K562 (cell line): ENCODE measurements around the gene EDA. TPM values are rescaled to one million over a fixed set of nuclear protein-coding genes. Genes with fewer than 3 reads are reported as not detected.

Source experiments
- ATAC-seq: fragments of 200-7000 bp; cut with Tn5 transposase; 3 replicates; pipeline ENCODE4 v1.9.1; 2020; ENCODE audit warnings: moderate library complexity
- BruUV-seq: library from RNA; stranded (reverse); fragments of 400-500 nt; replicated peaks from 2 replicates; lab custom pipeline; 2021; lab: Mats Ljungman, UMichigan
- CTCF ChIA-PET: fragments of 300-600 bp; formaldehyde crosslinking; extraction: SDS; loops from one replicate; lab custom pipeline; 2021; ENCODE audit warnings: low intra/inter-chr PET ratio; lab: Yijun Ruan, JAX
- POLR2A ChIA-PET: fragments of 300-600, 350-650 bp; sonication (Branson Sonifier 250); formaldehyde crosslinking; extraction: SDS; loops from one replicate; lab custom pipeline; 2021; ENCODE audit warnings: antibody characterized with exemption, inconsistent platforms; lab: Yijun Ruan, JAX
- DNase-seq, 4 experiments: peaks; one replicate each; pipeline versions ENCODE4 v3.0.0 to v3.0.0-alpha.2; 2011 to 2018; ENCODE audit warnings: low spot score in 3 of 4, mixed read lengths in 3 of 4; ENCODE audit errors: extremely low read depth in 1 of 4
- FAIRE-seq: peaks from 2 replicates; lab custom pipeline; 2011; peaks lifted over from hg19 to GRCh38; lab: Jason Lieb, UNC
- H2AFZ ChIP-seq: 2 replicates; pipeline ENCODE4 v1.6.0; 2011; ENCODE audit warnings: low read depth, low read length, control low read depth, inconsistent platforms
- H3K27ac ChIP-seq: fragments of 200-600 bp; 3 replicates; pipeline ENCODE4 v1.8.0; 2011; ENCODE audit warnings: low read depth, mild to moderate bottlenecking, control low read depth, inconsistent platforms, low read length, moderate library complexity, mixed read lengths; ENCODE audit errors: extremely low read depth
- H3K27me3 ChIP-seq, 2 experiments: fragments of 300-600 bp in 1 of 2; 2 replicates in 1 of 2; 3 replicates in 1 of 2; pipeline versions ENCODE4 v1.6.0 to v1.8.0; 2011; ENCODE audit warnings: inconsistent platforms in 2 of 2, low read length in 2 of 2, mild to moderate bottlenecking in 1 of 2, mixed read lengths in 1 of 2, moderate library complexity in 1 of 2; ENCODE audit not compliant: control insufficient read depth in 2 of 2, insufficient read depth in 2 of 2
- H3K36me3 ChIP-seq: fragments of 300-600 bp; 3 replicates; pipeline ENCODE4 v1.8.0; 2011; ENCODE audit warnings: mild to moderate bottlenecking, low read length, inconsistent platforms; ENCODE audit not compliant: control insufficient read depth, insufficient read depth
- H3K4me1 ChIP-seq, 2 experiments: fragments of 200-600 bp in 1 of 2; replicated peaks in 1 of 2; 2 replicates in 1 of 2; 3 replicates in 1 of 2; pipeline versions ENCODE4 v1.5.1 to v1.8.0; 2011; ENCODE audit warnings: inconsistent platforms in 2 of 2, low read length in 2 of 2, mild to moderate bottlenecking in 1 of 2, mixed read lengths in 1 of 2, moderate library complexity in 1 of 2; ENCODE audit not compliant: control insufficient read depth in 2 of 2, insufficient read depth in 2 of 2
- H3K4me2 ChIP-seq: 2 replicates; pipeline ENCODE4 v1.6.1; 2011; ENCODE audit warnings: low read length, control low read depth, inconsistent platforms, mixed read lengths; ENCODE audit not compliant: insufficient read depth
- H3K4me3 ChIP-seq: fragments of 200-600 bp; sonication (generic), shearing (Covaris generic); 2 replicates; pipeline ENCODE4 v1.5.1; 2016; ENCODE audit warnings: control low read depth, inconsistent platforms
- H3K79me2 ChIP-seq: fragments of 200-600 bp; 3 replicates; pipeline ENCODE4 v1.8.0; 2011; ENCODE audit warnings: low read length, inconsistent platforms; ENCODE audit not compliant: control insufficient read depth, insufficient read depth
- H3K9ac ChIP-seq, 2 experiments: 2 replicates each; pipeline versions ENCODE4 v1.6.0 to v1.6.1; 2011; ENCODE audit warnings: low read depth in 2 of 2, low read length in 2 of 2, control low read depth in 1 of 2, inconsistent platforms in 1 of 2, mild to moderate bottlenecking in 1 of 2, mixed read lengths in 1 of 2; ENCODE audit not compliant: insufficient read depth in 1 of 2
- H3K9me1 ChIP-seq: one replicate; pipeline ENCODE4 v1.6.0; 2011; ENCODE audit warnings: inconsistent platforms, mild to moderate bottlenecking, low read length, moderate library complexity; ENCODE audit not compliant: control insufficient read depth, insufficient read depth
- H3K9me3 ChIP-seq: replicated peaks from 2 replicates; pipeline ENCODE4 v1.5.1; 2011; ENCODE audit warnings: low read depth, low read length, inconsistent platforms; ENCODE audit not compliant: control insufficient read depth, insufficient read depth
- H4K20me1 ChIP-seq: replicated peaks from 2 replicates; pipeline ENCODE4 v1.6.1; 2011; ENCODE audit warnings: low read length, inconsistent platforms, mixed read lengths; ENCODE audit not compliant: control insufficient read depth, insufficient read depth
- ARHGAP35 ChIP-seq: fragments of 450-650 bp; IDR thresholded peaks from 2 replicates; pipeline ENCODE4 v1.6.1; 2018; ENCODE audit not compliant: partially characterized antibody
- BRD9 ChIP-seq: fragments of 450-650 bp; IDR thresholded peaks from 2 replicates; pipeline ENCODE4 v1.6.1; 2018; ENCODE audit warnings: low read depth; ENCODE audit not compliant: partially characterized antibody
- CBX5 ChIP-seq: IDR thresholded peaks from 2 replicates; pipeline ENCODE4 v1.6.1; 2014; ENCODE audit warnings: low read depth, borderline replicate concordance
- CLOCK ChIP-seq: fragments of 250-450 bp; sonication (Bioruptor Pico); IDR thresholded peaks from 2 replicates; pipeline ENCODE4 v1.4.0; 2020; ENCODE audit warnings: mild to moderate bottlenecking, moderate library complexity, borderline replicate concordance
- CREB1 ChIP-seq, 2 experiments: sonication (generic) in 1 of 2; formaldehyde crosslinking in 1 of 2; IDR thresholded peaks; 2 replicates each; pipeline versions ENCODE4 v1.6.1 to v1.8.0; 2012 to 2022; ENCODE audit warnings: inconsistent platforms in 1 of 2, mild to moderate bottlenecking in 1 of 2, missing genetic modification reagents in 1 of 2, moderate library complexity in 1 of 2
- DNMT1 ChIP-seq: fragments of 450-650 bp; IDR thresholded peaks from 2 replicates; pipeline ENCODE4 v1.6.1; 2016; ENCODE audit warnings: antibody characterized with exemption, mild to moderate bottlenecking
- HMBOX1 ChIP-seq: sonication (generic); IDR thresholded peaks from 2 replicates; pipeline ENCODE4 v1.6.1; 2016
- HMGN3 ChIP-seq: IDR thresholded peaks from 2 replicates; pipeline ENCODE4 v1.6.1; 2011; ENCODE audit warnings: borderline replicate concordance, low read depth, mild to moderate bottlenecking, mixed read lengths, low read length; ENCODE audit not compliant: insufficient read length; ENCODE audit errors: extremely low read depth
- MITF ChIP-seq: IDR thresholded peaks from 2 replicates; pipeline ENCODE4 v1.6.1; 2014; ENCODE audit warnings: antibody characterized with exemption
- PHF20 ChIP-seq: fragments of 450-650 bp; IDR thresholded peaks from 2 replicates; pipeline ENCODE4 v1.6.1; 2018; ENCODE audit not compliant: partially characterized antibody
- POLR2AphosphoS2 ChIP-seq: IDR thresholded peaks from 2 replicates; pipeline ENCODE4 v1.6.1; 2012; ENCODE audit warnings: low read length, improper control_type of control experiment
- PPARD ChIP-seq: fragments of 250-450 bp; sonication (Bioruptor Pico); IDR thresholded peaks from 2 replicates; pipeline ENCODE4 v1.8.0; 2022; ENCODE audit warnings: inconsistent platforms, mild to moderate bottlenecking, moderate library complexity
- SMARCC2 ChIP-seq: fragments of 450-650 bp; IDR thresholded peaks from 2 replicates; pipeline ENCODE4 v1.6.1; 2017; ENCODE audit warnings: antibody characterized with exemption, moderate library complexity, mild to moderate bottlenecking, low read depth
- TFE3 ChIP-seq: fragments of 450-650 bp; formaldehyde crosslinking; IDR thresholded peaks from 2 replicates; pipeline ENCODE4 v1.4.0; 2020; ENCODE audit warnings: mild to moderate bottlenecking, mixed read lengths
- ZBED1 ChIP-seq: IDR thresholded peaks from 2 replicates; pipeline ENCODE4 v1.6.1; 2014
- ZNF134 ChIP-seq: fragments of 250-450 bp; sonication (Bioruptor Pico); conservative IDR thresholded peaks from 2 replicates; pipeline ENCODE4 v1.4.0; 2020
- ZNF140 ChIP-seq: fragments of 250-450 bp; sonication (Bioruptor Pico); IDR thresholded peaks from 2 replicates; pipeline ENCODE4 v1.8.0; 2021; ENCODE audit warnings: moderate library complexity, mild to moderate bottlenecking, inconsistent platforms
- WGBS: fragments of 100-300 bp; shearing (Covaris generic); methylation state at CpG from one replicate; pipeline ENCODE4 v1.1.6; 2016; ENCODE audit warnings: low coverage, mixed read lengths; ENCODE audit not compliant: insufficient coverage; ENCODE audit errors: missing lambda C conversion rate; 5-methylcytosine and 5-hydroxymethylcytosine counted together
- in situ Hi-C: fragments of 300-500 bp; cut with MboI; formaldehyde crosslinking; loops from 4 replicates; pipeline ENCODE4 v1.15.0; 2018; ENCODE audit warnings: inconsistent platforms, mixed read lengths
- intact Hi-C: fragments of 100-400 bp; cut with micrococcal nuclease; formaldehyde crosslinking; loops from 2 replicates; pipeline ENCODE4 v1.14.2; 2022
- polyA plus RNA-seq, 8 experiments: library from polyadenylated mRNA; depleted of rRNA in 4 of 8; stranded (reverse) in 5 of 8; unstranded in 3 of 8; fragments of >200 nt; fragmentation: Nextera tagmentation in 2 of 8; fragmentation: Illumina TruSeq in 1 of 8; extraction: Ambion mirVana in 2 of 8; extraction: Trizol in 1 of 8; gene quantifications; 2 replicates each; pipeline versions ENCODE4 v1.2.1 to v1.2.3, GENCODE V29; 2011 to 2014; ENCODE audit warnings: inconsistent platforms in 1 of 8, missing spikeins in 1 of 8
- total RNA-seq, 7 experiments: library from RNA; depleted of rRNA in 6 of 7; stranded (reverse); fragments of >200 nt in 6 of 7; fragmentation: Illumina TruSeq in 2 of 7; extraction: Trizol in 2 of 7; gene quantifications; 2 replicates each; pipeline versions ENCODE4 v1.2.1 to v1.2.3, GENCODE V29; 2011 to 2021; ENCODE audit warnings: low replicate concordance in 1 of 7

Gene EDA
- total and polyA plus RNA-seq, 9 of the 15 experiments (the other 6 are each of a cell fraction or from before 2014, with no cell fraction given), result 0.03 to 0.40 (median 0.07) TPM

GRCh38 chrX:69759921-69760625 lies 144.2 kb downstream of the EDA start:
- no peak overlapping the region for H3K9ac ChIP-seq
- ATAC-seq (no peak), FAIRE-seq (no peak), DNase-seq (no peak)
- no peak overlapping the region for H2AFZ ChIP-seq
- H3K36me3 ChIP-seq, result no peaks in the 10 kb centered on the region
- in situ Hi-C loops (no loop called here), intact Hi-C loops (no loop called here)
- no peaks in the 10 kb centered on the region for H3K27me3 ChIP-seq
- no peaks in the 10 kb centered on the region for H3K79me2 ChIP-seq
- no peak overlapping the region for H3K4me3 ChIP-seq
- no peak overlapping the region for H3K4me2 ChIP-seq
- no peaks in the 10 kb centered on the region for H3K4me1 ChIP-seq
- ChIA-PET CTCF (no interaction called here), POLR2A (no interaction called here)
- no peaks in the 10 kb centered on the region for H3K9me1 ChIP-seq
- H4K20me1 ChIP-seq, result no peaks in the 10 kb centered on the region
- no peak overlapping the region for H3K27ac ChIP-seq
- 8% methylated on average over 1 of the region's 1 CpG for WGBS
- BruUV-seq, result no TSS peak
- no peaks in the 10 kb centered on the region for H3K9me3 ChIP-seq
- TF ChIP-seq ZNF140 (no peak), ARHGAP35 (no peak), HMBOX1 (no peak), DNMT1 (no peak), MITF (no peak), HMGN3 (no peak), ZBED1 (no peak), PPARD (CRISPR knock-in tag) (no peak), BRD9 (no peak), ZNF134 (CRISPR knock-in tag) (no peak), PHF20 (no peak), SMARCC2 (no peak), TFE3 (CRISPR knock-in tag) (no peak), POLR2AphosphoS2 (no peak), CBX5 (no peak), CREB1 (IDR thresholded peaks at IDR 0.05) (no peak), CREB1 (CRISPR knock-in tag; IDR thresholded peaks at IDR 0.05) (no peak), CLOCK (CRISPR knock-in tag) (no peak)
